Right lobe of liver (tissue), 6 donors: ENCODE measurements around the gene MAST4. TPM values are rescaled to one million over a fixed set of nuclear protein-coding genes. Genes with fewer than 3 reads are reported as not detected.
A peak's percentile ranks its signal among the peaks of the same experiment; 100 is the strongest.

Source experiments
- ATAC-seq, 4 donors: fragments of 200-7000 bp; cut with Tn5 transposase; one replicate each; pipeline ENCODE4 v1.9.1; 2020; ENCODE audit warnings: mild to moderate bottlenecking in 4 of 4, moderate library complexity in 4 of 4
- DNase-seq, 3 donors: peaks; one replicate each; pipeline ENCODE4 v3.0.0-alpha.2; 2020
- H3K27ac ChIP-seq, 3 donors: fragments of 200-600 bp; one replicate each; pipeline ENCODE4 v1.8.0; 2022
- H3K27me3 ChIP-seq, 2 donors: fragments of 200-600 bp; one replicate each; pipeline ENCODE4 v1.8.0; 2022
- H3K36me3 ChIP-seq, 4 donors: fragments of 200-600 bp; sonication (generic) in 1 of 4; one replicate each; pipeline versions ENCODE4 v1.5.1 to v1.8.0; 2017 to 2022; ENCODE audit warnings: control low read depth in 1 of 4
- H3K4me1 ChIP-seq, 4 donors: fragments of 200-600 bp; sonication (generic) in 1 of 4; one replicate each; pipeline versions ENCODE4 v1.5.1 to v1.8.0; 2017 to 2022; ENCODE audit warnings: control low read depth in 1 of 4
- H3K4me3 ChIP-seq, 3 donors: fragments of 200-600 bp; one replicate each; pipeline ENCODE4 v1.8.0; 2022
- H3K9me3 ChIP-seq, 4 donors: fragments of 200-600 bp; sonication (generic) in 1 of 4; one replicate each; pipeline versions ENCODE4 v1.5.1 to v1.8.0; 2017 to 2022; ENCODE audit warnings: control low read depth in 1 of 4
- CTCF ChIP-seq, 4 donors: fragments of 200-600 bp in 3 of 4; fragments of 450-650 bp in 1 of 4; IDR thresholded peaks; one replicate each; pipeline versions ENCODE4 v1.5.1 to v1.8.0; 2016 to 2022; ENCODE audit warnings: antibody characterized with exemption in 4 of 4, mild to moderate bottlenecking in 2 of 4
- POLR2A ChIP-seq: fragments of 450-650 bp; IDR thresholded peaks from one replicate; pipeline ENCODE4 v1.6.1; 2017; ENCODE audit warnings: antibody characterized with exemption, mild to moderate bottlenecking
- WGBS: methylation state at CpG from one replicate; pipeline ENCODE4 v1.1.6; 2018; ENCODE audit warnings: low coverage, low lambda C conversion rate; ENCODE audit not compliant: insufficient coverage; ENCODE audit errors: missing lambda C conversion rate; 5-methylcytosine and 5-hydroxymethylcytosine counted together
- intact Hi-C, 2 donors: fragments of 100-400 bp; cut with DNase I; formaldehyde crosslinking; loops; one replicate each; pipeline versions ENCODE4 v1.11.2 to v1.14.1; 2022
- total RNA-seq, 6 experiments: library from RNA; depleted of rRNA in 2 of 6; stranded (reverse); fragments of >200 nt in 2 of 6; fragmentation: NEBNext Ultra II Directional in 3 of 6; extraction: Animal tissue kit (Norgen Biotek cat#: 25700) in 3 of 6; gene quantifications; one replicate each; pipeline versions ENCODE4 v1.1.0 to v1.2.4, GENCODE V29; 2016 to 2023
- donor health status: DM: no; HTN: yes; CAD: no.
- donor health status: DM: no; HTN: no; CAD: no.
- donor health status: DM: no; HTN: no; CAD: no.
- donor health status: DM: no; HTN: yes; CAD: no.
- donor health status: DM: no; HTN: yes; CAD: no.

The MAST4 gene
- total RNA-seq, 6 experiments from 2014 or later = 9.4 to 23.5 (median 13.9) TPM

- Histone ChIP-seq H3K27ac (no peak overlapping the region), H3K4me3 (no peak overlapping the region), H3K36me3 (no peaks in the 10 kb centered on the region), H3K27me3 (no peaks in the 10 kb centered on the region), H3K4me1 (no peaks in the 10 kb centered on the region), H3K9me3 (no peaks in the 10 kb centered on the region)
- ATAC-seq = no peak
- WGBS = 36% methylated on average over 4 of the region's 4 CpGs
- TF ChIP-seq POLR2A (no peak), CTCF (IDR thresholded peaks at IDR 0.05) (no peak)
- intact Hi-C loops = no loop called here
- no peak for DNase-seq
Observed at GRCh38 chr5:66889056-66889455, 292.9 kb downstream of the MAST4 start.

- no peaks in the 10 kb centered on the region for H3K9me3 ChIP-seq
- no peaks in the 10 kb centered on the region for H3K4me1 ChIP-seq
- DNase-seq (no peak), ATAC-seq (no peak)
- H3K27me3 ChIP-seq = no peaks in the 10 kb centered on the region
- 83% methylated on average over 4 of the region's 4 CpGs for WGBS
- no peaks in the 10 kb centered on the region for H3K36me3 ChIP-seq
- TF ChIP-seq CTCF (IDR thresholded peaks at IDR 0.05) = no peak
- no peak for TF ChIP-seq POLR2A
- H3K27ac ChIP-seq = no peak overlapping the region
- intact Hi-C loops = no loop called here
- no peak overlapping the region for H3K4me3 ChIP-seq
Observed at GRCh38 chr5:66889524-66889923, 293.3 kb downstream of the MAST4 start.

- no peak for DNase-seq
- ATAC-seq = peak in 3 of 4 donors; percentile 33 to 81 (median 52)
- Histone ChIP-seq H3K4me3 (no peak overlapping the region), H3K4me1 (no peaks in the 10 kb centered on the region), H3K36me3 (no peaks in the 10 kb centered on the region), H3K27me3 (no peaks in the 10 kb centered on the region), H3K9me3 (no peaks in the 10 kb centered on the region), H3K27ac (no peak overlapping the region)
- intact Hi-C loops = no loop called here
- TF ChIP-seq POLR2A (no peak), CTCF (IDR thresholded peaks at IDR 0.05) (no peak)
- WGBS = 53% methylated on average over 3 of the region's 3 CpGs
Observed at GRCh38 chr5:66891184-66891925, 295.2 kb downstream of the MAST4 start.

DNA sequence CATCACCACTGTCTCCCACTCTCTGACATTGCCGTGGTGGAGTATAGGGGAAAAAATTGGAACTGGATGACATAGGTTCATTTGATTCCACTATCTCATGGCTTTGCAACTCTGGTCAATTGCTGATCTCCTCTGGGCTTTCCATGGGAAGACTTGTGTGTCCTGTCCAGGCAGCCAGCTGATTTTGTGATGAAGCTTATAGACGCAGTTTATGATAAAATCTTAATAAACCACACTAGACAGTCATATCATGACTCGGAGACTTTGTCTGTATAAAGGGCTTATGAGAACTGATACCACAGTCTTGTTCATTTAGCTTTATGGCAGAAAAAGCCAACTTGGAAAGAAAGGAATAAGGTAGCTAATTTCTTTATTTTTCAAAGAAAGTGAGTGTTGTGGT lies 296.5 kb downstream of the MAST4 start:
- Histone ChIP-seq H3K36me3 (no peaks in the 10 kb centered on the region), H3K9me3 (no peaks in the 10 kb centered on the region), H3K27me3 (no peaks in the 10 kb centered on the region), H3K27ac (no peak overlapping the region), H3K4me1 (no peaks in the 10 kb centered on the region), H3K4me3 (no peak overlapping the region)
- ATAC-seq (no peak), DNase-seq (no peak)
- TF ChIP-seq CTCF (IDR thresholded peaks at IDR 0.05) (no peak), POLR2A (no peak)
- WGBS = 79% methylated on average over 3 of the region's 3 CpGs
- intact Hi-C loops = no loop called here
